ENCODE data around the gene DNAJC9. TPM values are rescaled to one million over a fixed set of nuclear protein-coding genes. Genes with fewer than 3 reads are reported as not detected.

Gene DNAJC9
- total RNA-seq, 1 donor from 2014 or later, result 7.4 TPM

- no peak for DNase-seq (ENCODE audit: low spot score)
Observed at GRCh38 chr10:73246322-73246645, 771 bp downstream of the DNAJC9 start.

DNA sequence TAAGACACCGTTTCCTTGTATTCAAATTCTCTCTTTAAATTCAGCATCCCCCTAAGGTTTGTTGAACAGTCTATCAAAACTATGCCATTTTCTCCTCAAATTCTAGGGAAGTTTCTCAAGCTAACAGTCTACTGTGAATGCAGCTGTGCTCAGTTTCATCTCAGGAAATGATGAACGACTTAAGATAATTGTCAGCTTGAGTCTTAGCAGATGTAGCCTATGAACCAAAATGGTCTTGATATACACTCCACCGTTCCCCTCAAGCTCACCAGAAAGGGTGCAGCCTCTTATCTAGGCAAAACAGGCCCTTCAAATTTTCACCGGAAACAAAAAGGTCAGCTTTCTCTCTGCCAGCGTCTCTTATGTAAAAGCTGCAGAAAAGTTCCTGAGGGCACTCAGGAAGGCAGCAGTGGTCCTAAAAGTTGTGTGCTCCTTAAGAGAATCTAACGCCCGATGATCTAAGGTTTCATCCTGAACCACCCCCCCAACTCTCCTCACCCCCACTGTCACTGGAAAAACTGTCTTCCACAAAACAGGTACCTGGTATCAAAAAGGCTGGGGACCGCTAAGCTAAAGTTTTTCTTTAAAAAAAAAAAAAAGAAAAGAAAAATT, 2.1 kb downstream of the DNAJC9 start:
- DNase-seq (ENCODE audit: low spot score), result no peak
- intact Hi-C loops (cut with DNase I), result loop anchor here (5.0 kb wide), 1 partner anchor 78 kb away; the partner anchor contains the start of genes ECD and FAM149B1

More at GRCh38 chr10:73246322-73246645, 771 bp downstream of the DNAJC9 start:
- intact Hi-C loops (cut with DNase I), result loop anchor here (5.0 kb wide), 1 partner anchor 79 kb away; the partner anchor contains the start of genes ECD and FAM149B1

- no peak for DNase-seq (ENCODE audit: low spot score)
- intact Hi-C loops (cut with DNase I), result no loop called here
Observed at GRCh38 chr10:73239908-73240307, 7.1 kb downstream of the DNAJC9 start.

DNA sequence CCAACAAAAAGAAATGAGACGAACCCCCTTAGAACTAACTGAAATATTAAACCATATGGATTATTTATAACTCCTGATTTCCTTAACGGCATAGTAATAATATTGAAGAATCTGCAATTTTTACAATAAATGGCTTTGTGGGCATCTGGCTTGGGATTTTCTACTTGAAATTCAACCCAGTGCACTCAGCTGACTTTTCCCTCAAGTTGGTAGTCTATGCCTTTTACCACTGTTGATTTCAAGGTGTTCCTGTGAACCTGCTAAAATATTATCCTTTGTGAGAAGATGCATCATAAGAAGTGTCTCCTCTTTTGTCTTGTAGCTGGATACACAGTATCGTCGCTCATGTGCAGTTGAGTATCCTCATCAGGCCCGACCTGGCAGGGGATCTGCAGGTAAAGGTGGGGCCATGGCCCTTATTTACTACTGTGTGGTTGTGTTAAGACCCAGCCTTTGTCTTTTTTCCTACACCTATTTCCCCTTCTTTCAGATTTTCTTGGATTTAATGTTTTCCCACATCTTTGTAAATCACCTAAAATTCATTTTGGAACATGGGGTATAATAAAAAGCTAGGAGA, 8.0 kb downstream of the DNAJC9 start:
- intact Hi-C loops (cut with DNase I), result no loop called here
- no peak for DNase-seq (ENCODE audit: low spot score)

GRCh38 chr10:73234695-73235094, 12.4 kb downstream of the DNAJC9 start:
- DNase-seq (ENCODE audit: low spot score), result no peak
- intact Hi-C loops (cut with DNase I), result no loop called here

- intact Hi-C loops (cut with DNase I), result no loop called here
- DNase-seq (ENCODE audit: low spot score), result no peak
Observed at GRCh38 chr10:73233883-73234282, 13.2 kb downstream of the DNAJC9 start.

DNA sequence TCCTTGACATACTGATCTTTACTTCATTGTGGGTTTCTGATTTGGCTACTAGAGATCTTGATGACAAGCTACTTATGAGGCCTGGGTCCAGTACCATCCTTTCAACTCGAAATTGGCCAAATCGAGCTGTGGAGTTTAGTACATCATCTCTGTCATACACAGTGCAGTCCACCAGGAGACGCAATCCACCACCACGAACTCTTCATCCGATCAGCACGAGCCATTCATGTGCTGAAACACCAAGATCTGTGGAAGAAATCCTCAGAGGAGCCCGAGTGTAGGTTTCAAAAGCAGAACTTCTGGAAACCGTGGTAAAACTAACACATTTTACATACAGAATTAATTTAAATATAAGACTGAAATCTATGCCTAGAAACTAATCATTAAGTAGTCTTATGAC, 14.2 kb downstream of the DNAJC9 start:
- no peak for DNase-seq (ENCODE audit: low spot score)
- intact Hi-C loops (cut with DNase I), result no loop called here

- intact Hi-C loops (cut with DNase I), result no loop called here
- no peak for DNase-seq (ENCODE audit: low spot score)
Observed at GRCh38 chr10:73229567-73229966, 17.5 kb downstream of the DNAJC9 start.

GRCh38 chr10:73228247-73228646, 18.8 kb downstream of the DNAJC9 start:
- intact Hi-C loops (cut with DNase I), result no loop called here
- no peak for DNase-seq (ENCODE audit: low spot score)

DNA sequence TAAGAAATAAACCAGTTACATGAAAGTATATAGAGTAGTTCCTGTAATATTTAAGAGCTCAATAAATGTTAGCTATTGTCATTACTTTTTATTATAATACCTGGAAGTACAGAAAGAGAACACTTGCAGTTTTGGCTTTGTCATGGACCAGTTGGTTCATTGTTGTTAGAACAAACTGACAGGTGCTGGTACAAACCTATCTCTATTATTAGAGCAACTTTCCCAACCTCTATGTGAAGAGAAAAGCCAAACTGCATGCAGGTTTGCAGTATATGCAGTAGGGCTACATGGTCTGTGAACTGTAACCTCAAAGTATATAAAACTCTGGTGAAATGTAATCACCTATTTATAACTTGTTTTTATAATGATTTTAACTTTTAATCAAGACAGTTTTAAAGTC, 20.4 kb downstream of the DNAJC9 start:
- DNase-seq (ENCODE audit: low spot score), result no peak
- intact Hi-C loops (cut with DNase I), result no loop called here

GRCh38 chr10:73225518-73225917, 21.5 kb downstream of the DNAJC9 start:
- intact Hi-C loops (cut with DNase I), result no loop called here
- no peak for DNase-seq (ENCODE audit: low spot score)

DNA sequence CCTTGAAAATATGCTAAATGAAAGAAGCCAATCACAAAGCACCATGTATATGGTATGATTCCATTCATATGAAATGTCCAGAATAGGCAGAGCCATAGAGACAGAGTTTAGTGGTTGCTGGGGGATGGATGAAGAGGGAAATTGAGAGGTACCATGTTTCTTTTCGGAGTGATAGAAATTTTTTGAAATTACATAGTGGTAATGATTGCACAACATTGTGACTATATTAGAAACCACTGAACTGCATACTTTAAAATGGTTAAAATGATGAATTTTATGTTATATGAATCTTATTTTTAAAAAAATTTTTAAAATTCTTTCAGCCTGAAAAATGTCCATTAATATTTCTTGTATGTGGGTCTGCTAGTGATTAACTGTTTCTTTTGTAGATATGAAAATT, 26.1 kb downstream of the DNAJC9 start:
- intact Hi-C loops (cut with DNase I), result no loop called here
- no peak for DNase-seq (ENCODE audit: low spot score)

- intact Hi-C loops (cut with DNase I), result no loop called here
- no peak for DNase-seq (ENCODE audit: low spot score)
Observed at GRCh38 chr10:73219384-73219783, 27.7 kb downstream of the DNAJC9 start.

DNA sequence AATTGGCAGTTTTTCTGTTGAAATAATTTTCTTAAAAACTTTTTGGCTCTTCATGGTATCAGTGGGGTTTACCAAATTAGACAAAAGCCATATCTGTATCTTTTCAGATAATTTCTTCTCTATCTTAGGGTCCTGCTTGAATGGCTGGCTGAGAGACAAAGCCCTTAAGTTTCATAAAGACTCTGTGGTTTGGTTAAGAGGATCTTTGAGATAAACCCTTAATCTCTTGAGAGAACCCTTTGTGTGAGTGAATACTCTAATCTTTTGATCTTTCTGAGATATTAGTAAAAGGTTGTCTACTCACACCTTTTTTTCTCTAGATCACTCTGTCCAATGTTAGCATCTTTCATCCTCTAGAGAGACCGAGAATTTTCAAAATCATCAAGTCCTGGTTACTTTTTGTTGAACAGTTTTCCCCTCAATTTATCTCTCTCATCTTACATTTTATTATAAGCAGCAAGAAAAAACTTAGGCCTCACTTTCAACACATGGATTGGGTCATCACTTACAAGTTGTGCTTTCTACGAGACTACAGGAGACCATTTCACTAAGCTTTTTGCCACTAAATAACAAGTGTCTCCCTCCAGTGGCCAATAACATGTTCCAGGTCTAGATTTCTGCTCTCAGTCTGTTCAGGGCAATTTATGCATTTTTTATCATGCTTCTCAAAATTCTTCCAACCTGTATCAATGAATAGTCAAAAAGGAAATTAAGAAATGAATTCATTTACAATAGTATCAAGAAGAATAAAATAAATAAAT, 28.4 kb downstream of the DNAJC9 start:
- intact Hi-C loops (cut with DNase I), result no loop called here
- no peak for DNase-seq (ENCODE audit: low spot score)

GRCh38 chr10:73217628-73218027, 29.4 kb downstream of the DNAJC9 start:
- intact Hi-C loops (cut with DNase I), result no loop called here
- no peak for DNase-seq (ENCODE audit: low spot score)

GRCh38 chr10:73215749-73216148, 31.3 kb downstream of the DNAJC9 start:
- no peak for DNase-seq (ENCODE audit: low spot score)
- intact Hi-C loops (cut with DNase I), result no loop called here

GRCh38 chr10:73211106-73211811, 35.8 kb downstream of the DNAJC9 start:
- intact Hi-C loops (cut with DNase I), result no loop called here
- no peak for DNase-seq (ENCODE audit: low spot score)

DNA sequence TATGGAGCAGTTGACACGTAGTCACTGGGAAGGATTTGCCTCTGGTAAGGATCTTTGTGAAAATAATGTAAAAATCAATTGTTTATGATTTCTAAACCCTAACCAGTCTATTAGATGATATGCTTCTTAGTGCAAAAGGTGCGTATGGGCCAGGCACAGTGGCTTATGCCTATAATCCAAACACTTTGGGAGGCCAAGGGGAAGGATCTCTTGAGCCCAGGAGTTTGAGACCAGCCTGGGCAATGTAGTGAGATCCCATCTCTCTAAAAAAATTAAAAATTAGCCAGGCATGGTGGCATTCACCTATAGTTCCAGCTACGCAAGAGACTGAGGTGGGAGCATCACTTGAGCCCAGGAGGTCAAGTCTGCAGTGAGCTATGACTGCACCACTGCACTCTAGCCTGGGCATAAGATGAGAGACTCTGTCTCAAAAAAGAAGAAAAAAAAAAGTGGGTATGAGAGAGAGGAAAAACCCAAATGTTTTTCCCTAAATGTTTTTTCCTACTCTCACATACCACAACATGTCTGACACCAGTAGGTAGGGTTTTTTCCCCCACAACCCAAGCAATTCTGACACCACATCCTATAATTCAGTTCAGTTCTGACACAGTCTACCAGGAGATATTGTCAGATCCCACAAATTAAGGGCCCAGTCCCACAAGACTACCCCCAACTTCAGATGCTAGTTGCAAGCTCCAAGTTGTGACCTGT, 36.5 kb downstream of the DNAJC9 start:
- intact Hi-C loops (cut with DNase I), result no loop called here

DNA sequence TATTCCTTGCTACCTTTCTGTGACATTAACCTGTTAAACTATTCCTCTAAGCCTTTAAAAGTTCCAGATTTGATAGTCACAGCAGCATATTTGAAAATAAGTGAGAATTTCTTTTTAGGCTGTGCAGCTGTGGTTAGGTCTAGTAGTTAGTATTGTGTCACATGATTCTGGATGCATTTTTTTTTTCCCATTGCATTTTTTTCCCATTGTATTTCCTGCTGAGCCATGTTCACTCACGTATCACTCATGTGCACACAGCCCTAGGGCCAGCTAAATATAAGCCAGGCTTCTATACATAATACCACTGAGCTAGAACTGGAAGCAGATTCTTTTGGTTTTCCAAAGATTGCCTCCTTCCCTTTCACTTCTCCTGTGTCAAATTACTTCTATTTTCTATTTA, 37.4 kb downstream of the DNAJC9 start:
- intact Hi-C loops (cut with DNase I), result no loop called here
- no peak for DNase-seq (ENCODE audit: low spot score)

More for the DNA sequence above, 36.5 kb downstream of the DNAJC9 start:
- DNase-seq (ENCODE audit: low spot score), result no peak

DNA sequence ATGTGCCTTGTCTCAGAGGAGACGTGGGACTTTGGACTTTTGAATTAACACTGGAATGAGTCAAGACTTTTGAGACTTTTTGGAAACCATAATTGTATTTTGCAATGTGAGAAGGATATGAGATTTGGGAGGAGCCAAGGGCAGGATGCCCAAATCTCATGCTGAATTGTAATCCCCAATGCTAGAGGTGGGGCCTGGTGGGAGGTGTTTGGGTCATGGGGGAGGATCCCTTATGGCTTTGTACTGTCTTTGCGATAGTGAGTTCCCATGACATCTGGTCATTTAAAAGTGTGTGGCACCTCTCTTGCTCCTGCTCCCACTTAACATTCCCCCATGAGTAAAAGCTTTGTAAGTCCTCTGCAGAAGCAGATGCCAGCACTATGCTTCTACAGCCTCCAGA, 39.2 kb downstream of the DNAJC9 start:
- intact Hi-C loops (cut with DNase I), result no loop called here
- no peak for DNase-seq (ENCODE audit: low spot score)

Data from cardiac septum (tissue), 1 donor.